Subcutaneous abdominal adipose tissue (tissue), 5 donors: Measurements from ENCODE around the gene HEXA.
A peak's percentile ranks its signal among the peaks of the same experiment; 100 is the strongest.
"Not testable (repeated sequence)": the region's sequence is repeated elsewhere in the genome, so short reads cannot be mapped to it uniquely, and the experiment has no call there.

Experiments used
- H3K27ac ChIP-seq: one replicate; pipeline ENCODE4 v1.7.0; 2013; ENCODE audit warnings: low read depth, mild to moderate bottlenecking, inconsistent platforms, low read length, moderate library complexity
- H3K27me3 ChIP-seq, 5 donors: one replicate each; pipeline ENCODE4 v1.7.0; 2013; ENCODE audit warnings: low read length in 5 of 5, inconsistent platforms in 1 of 5; ENCODE audit not compliant: control insufficient read depth in 5 of 5, insufficient read depth in 4 of 5
- H3K36me3 ChIP-seq, 5 donors: one replicate each; pipeline ENCODE4 v1.7.0; 2013; ENCODE audit warnings: low read length in 5 of 5; ENCODE audit not compliant: control insufficient read depth in 5 of 5, insufficient read depth in 5 of 5
- H3K4me1 ChIP-seq, 5 donors: one replicate each; pipeline ENCODE4 v1.7.0; 2013; ENCODE audit warnings: low read length in 5 of 5, mild to moderate bottlenecking in 3 of 5, moderate library complexity in 1 of 5; ENCODE audit not compliant: control insufficient read depth in 5 of 5, insufficient read depth in 5 of 5
- H3K4me3 ChIP-seq, 5 donors: one replicate each; pipeline ENCODE4 v1.7.0; 2013; ENCODE audit warnings: low read length in 5 of 5, low read depth in 1 of 5
- H3K9ac ChIP-seq, 5 donors: one replicate each; pipeline ENCODE4 v1.7.0; 2013; ENCODE audit warnings: low read length in 5 of 5, mild to moderate bottlenecking in 4 of 5, moderate library complexity in 3 of 5
- H3K9me3 ChIP-seq, 5 donors: one replicate each; pipeline ENCODE4 v1.7.0; 2013; ENCODE audit warnings: low read length in 5 of 5; ENCODE audit not compliant: control insufficient read depth in 5 of 5
- donor health status: healthy.
- donor health status: healthy.
- donor health status: healthy.
- donor health status: healthy.
- donor health status: healthy.

HEXA gene

DNA sequence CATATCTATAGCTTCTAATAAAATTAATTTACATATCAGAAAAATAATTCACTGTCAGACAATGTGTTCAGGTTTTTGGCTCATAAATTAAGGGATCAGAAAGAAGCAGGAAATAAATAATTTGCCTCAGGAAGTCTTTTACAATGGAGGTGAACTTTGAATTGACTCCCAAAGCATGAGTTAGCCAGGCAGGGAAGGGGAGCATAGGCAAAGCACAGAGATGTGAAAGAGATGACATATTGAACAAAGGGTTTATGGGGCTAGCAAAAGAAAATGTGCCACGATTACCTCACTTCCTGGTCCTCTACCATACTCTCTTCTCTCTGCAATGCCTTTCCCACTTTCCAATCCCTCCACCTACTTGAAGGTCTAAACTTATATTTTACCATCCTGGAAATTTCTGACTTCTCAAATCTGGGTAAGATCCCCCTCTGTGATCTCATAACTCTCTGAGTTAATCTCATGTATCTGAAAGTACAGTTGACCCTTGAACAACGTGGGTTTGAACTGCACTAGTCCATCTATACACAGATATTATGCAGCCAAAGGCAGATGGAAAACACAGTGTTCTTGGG lies 4.1 kb upstream of the HEXA start:
- no peak overlapping the region for H3K27ac ChIP-seq
- peaks cover 0 to 5% (median 0%) of the 10 kb centered on the region in 5 donors for H3K27me3 ChIP-seq
- no peak overlapping the region for H3K4me3 ChIP-seq
- no peak overlapping the region for H3K9ac ChIP-seq
- H3K36me3 ChIP-seq: no peaks in the 10 kb centered on the region
- no peaks in the 10 kb centered on the region for H3K9me3 ChIP-seq
- peaks cover 0 to 33% (median 19%) of the 10 kb centered on the region in 5 donors for H3K4me1 ChIP-seq

DNA sequence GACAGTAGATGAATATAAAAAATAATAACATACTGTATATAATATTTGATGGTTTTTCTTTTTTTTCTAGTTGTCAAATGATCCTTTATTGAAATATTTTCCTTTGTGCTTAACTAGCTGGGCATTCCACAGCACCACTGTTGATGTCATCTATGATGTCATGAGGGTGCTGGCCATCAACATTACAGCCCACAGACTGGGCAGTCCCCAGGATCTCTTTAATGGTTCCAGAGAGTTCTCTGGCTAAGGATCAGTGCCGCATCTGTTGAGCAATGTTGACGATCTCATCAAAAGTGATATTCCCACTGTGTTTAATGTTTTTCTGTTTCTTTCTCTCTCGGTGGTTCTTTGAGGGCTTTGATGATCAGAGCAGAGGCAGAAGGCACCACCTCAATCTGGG lies 3.3 kb upstream of the HEXA start:
- not testable (repeated sequence) for H3K27ac ChIP-seq, H3K9me3 ChIP-seq, H3K27me3 ChIP-seq, H3K4me3 ChIP-seq, H3K36me3 ChIP-seq, H3K9ac ChIP-seq
- H3K4me1 ChIP-seq: peaks cover 2 to 42% (median 27%) of the 10 kb centered on the region in 5 donors

DNA sequence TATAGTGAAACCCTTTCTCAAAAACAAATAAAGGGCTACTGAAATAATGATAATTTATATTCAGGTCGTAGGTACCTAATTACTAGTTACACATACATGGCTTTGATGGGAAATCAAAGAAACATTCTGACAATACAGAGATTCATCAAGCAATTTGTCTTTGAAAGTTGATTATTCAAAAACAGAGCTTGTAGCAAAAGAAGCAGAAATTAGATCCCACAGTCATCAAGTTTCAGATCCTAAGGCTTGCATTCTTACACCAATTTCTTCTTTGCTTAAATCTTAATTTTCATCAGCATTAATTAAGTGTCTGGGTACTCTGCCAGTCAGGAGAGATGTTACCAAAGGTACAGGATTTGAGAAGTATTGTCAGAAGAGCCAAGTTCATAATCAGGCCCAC lies 1.5 kb upstream of the HEXA start:
- Histone ChIP-seq H3K27me3 (no peaks in the 10 kb centered on the region), H3K4me3 (no peak overlapping the region), H3K27ac (no peak overlapping the region), H3K36me3 (peaks cover 0 to 3% (median 0%) of the 10 kb centered on the region in 5 donors), H3K9ac (no peak overlapping the region), H3K9me3 (no peaks in the 10 kb centered on the region), H3K4me1 (peaks cover 2 to 55% (median 39%) of the 10 kb centered on the region in 5 donors)

DNA sequence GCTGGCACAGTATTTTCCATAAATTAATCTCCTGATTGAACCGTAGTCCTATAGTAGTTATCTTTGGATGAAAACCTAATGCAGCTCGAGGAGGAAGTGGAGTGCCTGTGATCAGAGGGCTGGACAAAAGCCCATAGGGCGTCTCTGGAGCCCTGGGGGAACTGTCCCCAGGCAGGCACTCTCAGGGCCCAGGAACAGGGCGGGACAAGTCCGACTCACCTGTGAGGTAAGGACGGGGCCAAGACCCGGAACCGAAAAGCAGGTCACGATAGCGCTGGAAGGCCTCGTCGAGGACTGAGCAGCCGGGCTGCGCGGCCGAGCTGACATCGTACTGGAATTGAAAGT lies 341 bp downstream of the HEXA start:
- peak overlapping the region; percentile 74 to 97 (median 89) for H3K4me3 ChIP-seq
- no peaks in the 10 kb centered on the region for H3K27me3 ChIP-seq
- H3K36me3 ChIP-seq: peaks cover 0 to 7% (median 2%) of the 10 kb centered on the region in 5 donors
- peak overlapping the region; percentile 84 for H3K27ac ChIP-seq
- peaks cover 2 to 63% (median 39%) of the 10 kb centered on the region in 5 donors for H3K4me1 ChIP-seq
- peak overlapping the region; percentile 82 to 99 (median 92) for H3K9ac ChIP-seq
- no peaks in the 10 kb centered on the region for H3K9me3 ChIP-seq

DNA sequence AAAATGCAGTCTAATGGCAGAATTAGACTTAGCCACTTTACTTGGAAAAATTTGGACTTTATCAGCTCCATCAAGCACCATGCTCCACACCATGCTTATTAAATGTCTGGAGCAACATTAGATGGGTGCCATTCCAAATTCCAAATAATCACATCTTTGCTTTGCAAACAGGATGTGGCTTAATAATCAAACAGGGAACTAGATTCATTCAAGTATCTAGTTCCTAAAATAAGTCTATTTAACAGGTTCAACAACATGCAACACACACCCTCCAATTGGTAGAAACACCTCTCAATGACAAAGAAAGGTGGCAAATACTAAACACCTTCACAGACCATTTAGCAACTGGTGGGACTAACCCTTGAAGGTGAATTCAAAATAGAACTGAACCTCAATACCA lies 3.5 kb downstream of the HEXA start:
- no peak overlapping the region for H3K27ac ChIP-seq
- H3K4me1 ChIP-seq: peaks cover 4 to 76% (median 56%) of the 10 kb centered on the region in 5 donors
- no peaks in the 10 kb centered on the region for H3K9me3 ChIP-seq
- H3K36me3 ChIP-seq: peaks cover 4 to 12% (median 9%) of the 10 kb centered on the region in 5 donors
- H3K4me3 ChIP-seq: no peak overlapping the region
- H3K27me3 ChIP-seq: no peaks in the 10 kb centered on the region
- no peak overlapping the region for H3K9ac ChIP-seq

DNA sequence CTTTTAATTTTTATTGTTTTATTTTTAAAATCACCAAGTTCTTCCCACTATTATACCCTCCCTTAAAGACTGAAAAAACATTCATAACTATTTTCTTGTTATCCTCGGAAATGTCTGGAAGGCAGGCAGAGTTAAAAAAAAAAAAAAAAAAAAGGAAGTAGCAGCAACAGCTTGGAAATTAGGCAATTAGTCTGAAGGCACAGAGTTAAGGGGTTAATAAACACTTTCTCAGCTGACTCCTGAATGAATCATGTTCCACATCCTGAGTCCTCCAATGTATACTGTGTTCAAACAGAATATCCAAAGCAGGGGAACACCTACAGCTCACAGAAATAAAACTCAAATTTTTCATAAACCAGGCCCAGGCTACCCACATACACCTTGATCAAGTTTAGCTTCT lies 5.8 kb downstream of the HEXA start:
- H3K36me3 ChIP-seq: peaks cover 4 to 15% (median 10%) of the 10 kb centered on the region in 5 donors
- no peak overlapping the region for H3K27ac ChIP-seq
- H3K4me1 ChIP-seq: peaks cover 4 to 62% (median 40%) of the 10 kb centered on the region in 5 donors
- no peak overlapping the region for H3K9ac ChIP-seq
- H3K27me3 ChIP-seq: no peaks in the 10 kb centered on the region
- no peak overlapping the region for H3K4me3 ChIP-seq
- H3K9me3 ChIP-seq: no peaks in the 10 kb centered on the region

DNA sequence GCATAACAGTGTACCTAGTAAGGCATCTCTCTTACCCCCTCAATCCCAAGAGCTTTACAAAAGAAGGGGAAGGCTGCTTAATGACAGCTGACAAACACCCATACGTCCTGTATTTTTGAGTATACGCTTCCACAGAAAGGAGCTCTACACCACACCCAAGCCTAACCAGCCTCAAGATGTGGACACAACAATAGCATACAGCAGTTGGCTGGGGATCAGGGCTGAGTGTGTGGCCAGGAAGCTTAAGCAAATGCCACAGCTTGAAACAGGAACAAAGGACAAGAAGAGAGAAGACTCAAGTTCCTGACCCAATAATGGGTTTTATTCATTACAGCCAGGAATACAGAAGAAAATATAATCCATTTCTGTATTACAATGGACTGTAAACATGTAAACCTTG lies 6.9 kb downstream of the HEXA start:
- Histone ChIP-seq H3K27me3 (no peaks in the 10 kb centered on the region), H3K27ac (peak overlapping the region; percentile 2), H3K4me1 (peaks cover 2 to 52% (median 29%) of the 10 kb centered on the region in 5 donors)

DNA sequence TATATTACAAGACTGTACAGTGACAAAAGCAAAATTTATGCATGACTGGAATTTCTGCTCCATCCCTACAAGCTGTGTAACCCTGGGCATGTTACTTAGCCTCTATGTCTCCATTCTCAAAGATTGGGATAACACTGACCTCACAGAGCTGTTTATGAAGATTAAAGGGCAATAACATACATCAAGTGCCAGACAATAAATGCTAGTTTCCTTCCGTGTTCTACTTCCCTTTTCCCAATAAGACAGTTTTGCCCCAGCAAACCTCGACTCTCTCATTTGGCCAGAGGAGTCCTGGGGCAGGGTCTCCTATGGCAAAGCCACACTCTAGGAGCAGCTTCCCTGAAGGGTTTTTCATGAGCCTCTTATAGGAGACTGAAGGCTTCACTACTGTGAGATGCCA lies 7.5 kb downstream of the HEXA start:
- H3K4me3 ChIP-seq: peak overlapping the region in 1 of 5 donors; percentile 2
- H3K9me3 ChIP-seq: no peaks in the 10 kb centered on the region
- peak overlapping the region; percentile 2 for H3K27ac ChIP-seq
- H3K9ac ChIP-seq: peak overlapping the region in 1 of 5 donors; percentile 6
- H3K4me1 ChIP-seq: peaks cover 2 to 49% (median 26%) of the 10 kb centered on the region in 5 donors
- no peaks in the 10 kb centered on the region for H3K27me3 ChIP-seq
- peaks cover 4 to 15% (median 10%) of the 10 kb centered on the region in 5 donors for H3K36me3 ChIP-seq

More for the DNA sequence above, 6.9 kb downstream of the HEXA start:
- H3K4me3 ChIP-seq: peak overlapping the region in 1 of 5 donors; percentile 37
- peaks cover 4 to 15% (median 10%) of the 10 kb centered on the region in 5 donors for H3K36me3 ChIP-seq
- no peaks in the 10 kb centered on the region for H3K9me3 ChIP-seq
- peak overlapping the region in 1 of 5 donors; percentile 6 for H3K9ac ChIP-seq

DNA sequence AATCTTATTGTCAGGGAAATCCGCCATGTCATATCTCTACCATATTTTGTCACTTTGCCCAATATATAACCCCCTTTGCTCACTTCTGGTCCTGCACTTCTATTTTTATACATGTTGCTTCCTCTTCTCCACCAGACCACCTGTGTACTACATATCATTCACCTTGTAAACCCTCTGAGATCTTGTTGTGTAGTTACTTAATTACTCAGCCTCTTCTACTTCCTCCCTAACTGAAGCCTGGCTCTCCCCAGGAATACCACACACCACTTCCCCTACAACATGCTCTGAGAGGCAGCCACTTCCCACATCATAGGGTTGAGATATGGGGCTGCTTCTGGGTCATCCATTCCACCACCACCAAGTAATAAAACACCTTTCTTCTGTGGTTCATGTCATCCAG lies 10.0 kb downstream of the HEXA start:
- Histone ChIP-seq H3K36me3 (peaks cover 5 to 12% (median 7%) of the 10 kb centered on the region in 5 donors), H3K9me3 (no peaks in the 10 kb centered on the region), H3K9ac (no peak overlapping the region), H3K4me1 (peaks cover 2 to 32% (median 22%) of the 10 kb centered on the region in 5 donors), H3K4me3 (no peak overlapping the region), H3K27me3 (no peaks in the 10 kb centered on the region), H3K27ac (no peak overlapping the region)

DNA sequence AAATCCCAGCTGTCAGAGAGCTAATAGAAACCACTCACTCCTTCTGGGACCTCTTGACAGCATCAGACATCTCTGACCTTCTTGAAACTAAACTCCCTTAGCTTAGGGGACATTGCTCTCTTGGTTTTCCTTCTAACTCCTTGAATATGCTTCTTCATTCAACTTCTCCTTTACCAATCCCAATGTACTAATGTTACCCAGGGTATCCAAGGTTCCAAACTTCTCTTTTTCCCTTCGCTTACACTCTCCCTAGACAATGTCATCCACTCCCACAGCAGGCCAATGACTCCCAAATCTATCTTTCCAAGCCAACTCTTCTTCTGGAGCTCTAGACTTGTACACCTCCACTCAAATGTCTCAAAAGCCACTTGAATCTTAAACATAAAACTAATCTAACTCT lies 14.6 kb downstream of the HEXA start:
- Histone ChIP-seq H3K9ac (no peak overlapping the region), H3K4me1 (peaks cover 7 to 43% (median 18%) of the 10 kb centered on the region in 5 donors), H3K27ac (no peak overlapping the region), H3K4me3 (no peak overlapping the region), H3K27me3 (no peaks in the 10 kb centered on the region), H3K36me3 (peaks cover 3 to 15% (median 7%) of the 10 kb centered on the region in 5 donors), H3K9me3 (no peaks in the 10 kb centered on the region)
